ENCODE measurements around the gene DLK1.

The DLK1 gene

GRCh38 chr14:100765991-100766390 lies 39.3 kb downstream of the DLK1 start:
- no peak for DNase-seq

DNA sequence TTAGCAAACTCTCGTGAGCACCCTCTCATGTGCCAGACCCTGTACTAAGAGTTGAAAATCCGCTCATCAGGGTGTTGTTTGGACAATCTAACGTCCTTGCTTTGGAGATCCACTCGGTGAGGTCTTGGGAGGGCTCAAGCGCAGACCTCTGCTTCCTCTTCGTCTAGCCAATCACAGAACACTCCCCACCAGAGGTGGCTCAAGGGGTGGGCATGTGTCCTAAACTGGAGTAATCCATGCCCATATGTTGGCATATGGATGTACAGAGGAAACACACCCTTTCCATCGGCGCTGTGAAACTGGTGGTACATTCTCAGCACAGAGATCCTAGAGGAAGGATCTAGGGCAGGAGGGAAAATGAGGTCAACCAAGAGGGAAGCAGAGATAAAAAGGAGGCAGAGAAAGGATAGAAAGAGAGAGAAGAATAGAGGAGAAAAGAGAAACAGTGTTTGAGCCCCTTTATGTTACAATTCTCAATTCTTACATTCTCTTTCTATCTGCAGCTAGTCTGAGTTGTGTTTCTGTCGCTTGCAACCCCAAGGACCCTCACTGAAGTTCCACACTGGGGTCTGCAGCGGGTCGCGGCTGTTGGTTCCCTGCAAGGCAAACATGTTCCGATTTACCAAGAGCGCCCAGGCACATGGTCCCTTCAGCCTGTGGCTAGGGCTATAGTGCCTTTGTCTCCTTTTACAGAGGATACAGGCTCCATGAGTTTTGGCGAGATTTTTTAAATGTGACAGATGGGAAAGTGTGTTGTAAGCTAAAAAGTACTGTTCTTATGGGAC lies 40.5 kb downstream of the DLK1 start:
- DNase-seq: no peak

GRCh38 chr14:100767788-100768536 lies 41.3 kb downstream of the DLK1 start:
- DNase-seq: no peak

- no peak for DNase-seq
These were observed 42.6 kb downstream of the DLK1 start for GRCh38 chr14:100769035-100769939.

DNA sequence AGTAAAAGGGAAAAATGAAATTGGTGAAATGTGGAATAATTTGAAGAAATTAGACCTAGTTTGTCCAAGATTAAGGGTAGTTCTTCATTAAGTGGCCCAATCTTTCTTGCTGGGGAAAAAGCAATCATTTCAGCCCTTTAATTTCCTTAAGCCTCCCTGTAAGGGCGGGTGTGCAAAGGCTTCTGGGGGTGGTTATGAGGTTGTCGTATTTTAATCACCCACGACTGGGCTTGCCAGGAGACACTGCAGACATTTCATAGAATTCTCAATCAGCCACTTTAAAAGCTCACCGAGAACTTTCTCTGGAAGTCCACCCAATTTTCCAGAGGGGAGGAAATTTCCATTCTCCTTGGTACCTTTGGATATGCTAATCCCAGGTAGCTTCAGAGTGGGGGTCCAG lies 43.4 kb downstream of the DLK1 start:
- no peak for DNase-seq

GRCh38 chr14:100770605-100771120 lies 44.0 kb downstream of the DLK1 start:
- DNase-seq: no peak

DNA sequence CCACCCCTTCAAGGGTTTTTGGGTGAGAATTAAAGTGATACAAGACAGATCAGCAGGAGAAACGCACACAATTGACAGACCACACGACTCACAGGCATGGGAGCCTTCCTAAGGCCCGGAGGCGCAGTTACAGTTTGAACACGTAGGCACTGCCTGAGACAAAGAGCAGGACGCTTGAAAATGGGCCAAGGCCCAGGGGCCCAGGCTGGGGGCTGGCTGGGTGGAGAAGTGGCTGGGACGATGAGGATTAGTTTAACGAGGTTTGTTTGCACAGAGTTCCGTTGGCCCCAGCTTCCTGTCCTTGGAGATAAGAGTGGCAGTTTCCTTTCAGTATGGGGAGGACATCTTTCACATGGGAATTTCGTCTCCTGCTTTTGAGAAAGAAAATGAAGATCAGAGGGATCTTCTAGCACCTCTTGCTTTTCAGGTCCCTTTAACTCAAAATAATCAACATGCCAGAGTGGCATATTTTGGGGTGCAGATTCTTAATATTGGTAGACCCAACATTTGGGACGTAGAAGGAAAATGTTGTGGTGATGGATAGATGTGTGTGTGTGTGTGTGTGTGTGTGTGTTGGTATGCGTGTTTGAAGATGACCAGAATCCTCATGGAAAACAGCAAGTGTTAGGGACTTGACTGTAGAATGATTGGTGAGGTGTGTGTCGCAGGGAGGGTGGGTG lies 44.6 kb downstream of the DLK1 start:
- DNase-seq: no peak

GRCh38 chr14:100772607-100773165 lies 46.0 kb downstream of the DLK1 start:
- no peak for DNase-seq

DNA sequence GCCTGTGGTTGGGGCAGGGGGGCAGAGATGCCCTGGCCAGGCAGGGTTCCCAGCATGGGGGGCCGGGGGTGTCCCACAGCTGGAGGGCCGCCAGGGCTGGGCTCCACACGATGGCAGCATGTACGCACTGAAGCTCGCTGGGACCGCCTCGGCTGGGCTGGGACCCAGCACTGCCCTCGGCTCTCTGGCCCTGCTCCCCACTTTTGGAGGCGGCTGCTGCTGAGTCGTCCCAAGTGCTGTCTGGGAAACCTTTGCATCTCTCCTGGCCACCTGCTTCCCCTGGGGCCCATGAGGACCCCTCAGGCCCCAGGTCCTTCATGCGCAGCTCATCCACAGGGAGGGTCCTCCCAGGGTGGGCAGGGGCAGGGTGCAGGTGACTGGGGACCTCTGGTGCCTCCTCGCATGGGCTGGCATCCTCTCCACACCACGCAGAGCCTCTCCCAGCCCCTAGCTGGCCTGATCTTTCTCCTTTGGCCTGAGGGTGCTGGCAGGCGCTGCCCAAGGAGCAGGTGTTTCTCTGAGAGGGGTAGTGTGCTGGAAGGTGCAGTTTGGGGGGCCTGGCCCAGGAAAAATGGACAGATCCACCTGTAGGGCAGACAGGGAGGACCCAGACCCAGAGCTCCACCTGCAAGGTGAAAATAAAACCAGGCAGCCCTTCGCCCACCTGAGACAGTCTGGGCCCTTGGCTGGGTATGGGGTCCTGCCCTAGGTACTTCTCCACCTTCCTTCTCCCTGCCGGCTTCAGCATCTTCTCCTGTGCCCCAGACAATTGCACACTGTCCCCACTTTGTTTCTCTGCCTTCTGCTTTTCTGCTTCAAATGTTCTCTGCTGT lies 46.9 kb downstream of the DLK1 start:
- no peak for DNase-seq

DNA sequence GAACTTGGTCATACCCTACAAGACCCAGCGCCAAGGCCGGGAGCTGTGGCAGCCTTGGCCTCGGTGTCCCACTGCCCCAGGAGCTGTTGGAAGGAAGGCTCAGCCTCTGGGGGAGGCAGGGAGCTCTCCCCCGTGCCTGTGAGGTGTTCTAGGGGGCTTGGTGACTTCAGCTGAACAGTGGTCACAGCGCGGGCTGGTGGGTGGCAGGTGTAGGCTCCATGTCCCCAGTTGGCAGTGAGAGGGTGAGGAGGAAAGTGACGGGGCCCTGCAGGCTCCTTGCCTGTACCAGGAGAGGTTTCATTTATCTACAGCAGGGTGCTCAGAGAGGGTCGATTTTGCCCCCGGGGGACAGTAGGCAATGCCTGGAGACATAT lies 47.5 kb downstream of the DLK1 start:
- DNase-seq: no peak

DNA sequence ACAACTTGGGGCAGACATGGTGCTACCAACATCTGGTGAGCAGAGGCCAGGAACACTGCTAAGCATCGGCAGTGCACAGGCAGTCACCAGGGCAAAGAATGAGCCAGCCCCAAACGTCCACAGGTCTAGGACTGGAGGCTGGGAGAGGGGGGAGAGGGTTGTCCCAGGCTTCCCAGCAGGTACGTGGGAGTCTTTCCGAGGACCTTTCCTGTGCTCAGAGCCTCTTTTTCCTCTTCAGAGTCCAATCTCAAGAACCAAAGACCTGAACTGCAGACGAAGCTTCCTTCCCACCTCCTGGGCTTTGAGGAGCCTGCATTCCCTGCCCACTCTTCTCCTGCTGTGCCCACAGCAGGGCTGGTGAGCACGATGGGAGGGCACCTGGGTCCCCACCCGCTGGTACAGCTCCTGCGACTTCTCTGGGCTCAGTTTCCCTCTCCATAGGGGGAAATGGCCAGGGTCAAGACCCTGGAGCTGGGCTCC lies 48.7 kb downstream of the DLK1 start:
- no peak for DNase-seq

DNA sequence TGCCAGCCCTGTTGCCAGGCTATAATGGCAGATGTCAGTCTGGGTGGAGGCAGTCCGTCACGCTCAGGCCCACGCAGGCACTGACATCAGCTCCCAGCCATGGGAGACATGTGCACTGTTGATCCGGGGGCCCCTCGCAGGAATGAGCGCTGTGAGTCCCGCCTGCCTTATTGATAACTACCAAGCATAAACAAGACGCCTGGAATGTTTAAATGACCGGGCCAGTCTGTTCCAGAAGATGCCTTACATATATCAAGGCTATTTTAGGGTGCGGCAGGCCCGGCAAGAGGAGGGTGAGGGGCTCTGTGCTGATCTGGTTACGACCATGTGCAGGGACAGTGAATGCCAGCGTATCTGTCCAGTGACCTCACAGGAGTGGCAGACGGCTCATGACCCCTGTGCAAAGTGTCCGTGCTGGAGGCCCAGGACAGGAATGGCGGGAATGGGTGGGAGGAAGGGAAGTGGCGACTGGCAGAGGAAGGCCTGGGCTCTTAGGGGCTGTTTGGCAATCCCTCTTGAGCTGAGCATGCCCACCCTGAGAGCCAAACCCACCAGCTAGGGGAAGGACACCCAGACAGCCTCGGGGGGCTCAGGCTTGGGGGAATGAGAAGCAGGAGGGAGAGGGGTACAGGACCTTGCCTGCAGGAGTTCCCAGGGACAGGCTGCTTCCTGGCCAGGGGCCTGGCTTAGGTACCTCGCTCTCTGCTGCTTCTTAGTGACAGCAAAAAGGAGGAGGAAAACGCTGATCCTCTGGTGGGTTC lies 49.3 kb downstream of the DLK1 start:
- DNase-seq: no peak

GRCh38 chr14:100776681-100777365 lies 50.1 kb downstream of the DLK1 start:
- no peak for DNase-seq

- no peak for DNase-seq
These were observed 50.7 kb downstream of the DLK1 start for GRCh38 chr14:100777366-100777817.

- DNase-seq: no peak
These were observed 51.3 kb downstream of the DLK1 start for GRCh38 chr14:100777818-100778525.

GRCh38 chr14:100778526-100778882 lies 51.8 kb downstream of the DLK1 start:
- DNase-seq: no peak

DNA sequence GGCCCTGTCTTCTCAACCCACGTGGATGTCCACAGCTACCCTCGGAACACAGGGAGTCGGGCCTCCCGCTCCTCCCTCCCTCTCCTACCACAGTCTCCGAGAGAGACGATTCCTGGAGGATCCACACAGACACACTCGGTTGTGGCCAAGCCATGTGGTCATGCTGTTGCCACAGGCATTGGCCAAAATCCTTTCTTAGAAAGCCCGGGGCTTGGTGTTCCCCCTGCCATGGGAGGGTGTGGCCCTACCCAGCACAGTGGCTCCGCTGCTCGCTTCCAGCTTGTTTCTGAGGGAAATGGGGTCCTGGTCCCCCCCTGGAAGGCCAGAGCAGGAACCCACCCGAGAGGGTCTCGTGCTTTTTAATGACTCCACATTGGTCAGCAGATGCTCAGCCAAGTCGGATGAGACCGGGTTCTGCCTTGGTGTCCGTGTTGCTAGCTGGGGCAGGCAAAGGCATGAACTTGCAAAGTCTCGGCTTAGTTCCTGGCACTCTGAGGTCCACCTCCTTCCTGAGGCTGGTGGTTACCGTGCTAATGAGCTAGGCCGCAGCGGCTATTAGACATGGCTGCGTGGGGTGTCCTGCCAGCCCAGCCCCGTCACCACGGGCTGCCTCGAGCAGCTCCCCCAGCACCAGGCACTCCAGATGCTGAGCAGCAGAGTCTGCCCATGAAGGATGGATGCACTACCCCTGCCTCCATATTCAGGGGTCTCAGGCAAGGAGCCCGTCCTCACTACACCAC lies 52.4 kb downstream of the DLK1 start:
- no peak for DNase-seq

DNA sequence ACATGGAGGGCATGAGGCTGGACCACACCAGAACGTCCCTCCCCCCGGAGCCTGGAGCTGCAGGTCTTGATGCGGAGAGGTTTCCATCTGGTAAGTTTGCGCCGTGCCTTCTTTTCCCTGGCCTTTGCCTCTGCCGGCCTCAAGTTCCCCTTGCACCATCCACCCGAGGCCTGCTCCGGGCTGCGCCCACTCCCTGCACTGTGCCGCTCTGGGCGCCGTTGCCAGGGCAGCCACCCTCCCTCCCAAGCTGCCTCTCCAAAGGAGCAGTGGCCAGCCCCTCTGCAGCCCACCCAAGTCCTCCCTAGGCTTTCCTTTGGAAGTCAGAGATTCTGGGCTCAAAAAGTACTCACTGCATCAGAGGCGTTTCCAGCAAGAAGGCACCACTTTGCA lies 53.0 kb downstream of the DLK1 start:
- DNase-seq: no peak

Measured in NCI-H526 (cell line).